Upper lobe of left lung (tissue), 6 donors: ENCODE results near the gene RBMX2. TPM values are rescaled to one million over a fixed set of nuclear protein-coding genes. Genes with fewer than 3 reads are reported as not detected.

Experiments used
- ATAC-seq, 2 donors: fragments of 200-7000 bp; cut with Tn5 transposase; one replicate each; pipeline ENCODE4 v1.9.1; 2022; ENCODE audit warnings: mild to moderate bottlenecking in 2 of 2, moderate library complexity in 2 of 2; ENCODE audit not compliant: low FRiP score in 2 of 2
- DNase-seq, 2 donors: peaks; one replicate each; pipeline ENCODE4 v3.0.0-alpha.2; 2019 to 2020
- H3K27ac ChIP-seq, 4 donors: fragments of 200-600 bp; sonication (generic); one replicate each; pipeline ENCODE4 v1.5.1; 2016 to 2019
- H3K27me3 ChIP-seq, 4 donors: fragments of 200-600 bp; sonication (generic); one replicate each; pipeline ENCODE4 v1.5.1; 2017 to 2019
- H3K36me3 ChIP-seq, 4 donors: fragments of 200-600 bp; sonication (generic); one replicate each; pipeline ENCODE4 v1.5.1; 2016 to 2019
- H3K4me1 ChIP-seq, 4 donors: fragments of 200-600 bp; sonication (generic); one replicate each; pipeline ENCODE4 v1.5.1; 2018 to 2019
- H3K4me3 ChIP-seq, 4 donors: fragments of 200-600 bp; sonication (generic); one replicate each; pipeline ENCODE4 v1.5.1; 2017 to 2019; ENCODE audit warnings: mild to moderate bottlenecking in 2 of 4, moderate library complexity in 1 of 4
- H3K9me3 ChIP-seq, 4 donors: fragments of 200-600 bp; sonication (generic); one replicate each; pipeline ENCODE4 v1.5.1; 2018 to 2019
- EP300 ChIP-seq, 4 donors: sonication (generic); formaldehyde crosslinking; IDR thresholded peaks; one replicate each; pipeline ENCODE4 v1.5.1; 2017; ENCODE audit warnings: antibody characterized with exemption in 4 of 4, control low read depth in 2 of 4
- POLR2A ChIP-seq, 4 donors: fragments of 450-650 bp; IDR thresholded peaks; one replicate each; pipeline ENCODE4 v1.5.1; 2016 to 2017; ENCODE audit warnings: antibody characterized with exemption in 4 of 4, mild to moderate bottlenecking in 2 of 4
- POLR2AphosphoS5 ChIP-seq, 2 donors: sonication (generic); formaldehyde crosslinking; IDR thresholded peaks; one replicate each; pipeline ENCODE4 v1.5.1; 2017; ENCODE audit warnings: antibody characterized with exemption in 2 of 2
- WGBS, 2 donors: methylation state at CpG; one replicate each; pipeline ENCODE4 v1.1.5; 2017 to 2018; 5-methylcytosine and 5-hydroxymethylcytosine counted together
- total RNA-seq, 6 donors: library from RNA; depleted of rRNA in 4 of 6; stranded (reverse); fragments of >200 nt in 4 of 6; gene quantifications; one replicate each; pipeline versions ENCODE4 v1.1.0 to v1.2.1, GENCODE V29; 2016 to 2021
- TF ChIP-seq, protein P1 (sequence below), 6 experiments: fragments of 450-650 bp in 4 of 6; fragments of 200-600 bp in 2 of 6; sonication (generic) in 2 of 6; IDR thresholded peaks; one replicate each; pipeline ENCODE4 v1.5.1; 2016 to 2019; ENCODE audit warnings: antibody characterized with exemption in 6 of 6
- donor health status: DM: no; HTN: no; CAD: no; lungs with moderate emphysema.
- donor health status: DM: no; HTN: yes; CAD: no; lungs with severe emphysema.

Gene RBMX2
- total RNA-seq, 6 donors from 2014 or later = 6.0 to 21.0 (median 13.9) TPM

DNA sequence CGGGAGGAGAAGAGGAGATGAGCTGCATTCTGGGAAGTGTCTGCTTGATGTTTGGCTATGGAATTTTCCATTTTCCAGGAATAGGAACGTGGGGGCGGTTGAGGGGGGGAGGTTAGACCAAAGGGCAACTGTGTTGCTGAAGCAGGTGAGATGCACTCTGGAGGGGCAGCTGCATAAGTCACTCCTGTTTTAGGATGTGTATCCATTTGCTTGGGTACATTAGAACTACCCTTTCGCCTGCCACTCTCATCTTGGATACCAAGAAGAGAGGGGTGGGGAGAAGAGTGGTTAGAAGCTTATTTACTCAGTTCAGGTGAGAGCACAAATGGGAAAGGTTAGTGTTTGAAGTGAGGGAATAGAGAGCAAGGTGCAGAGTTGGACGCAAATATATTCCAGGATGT lies 15.4 kb upstream of the RBMX2 start:
- ATAC-seq (no peak), DNase-seq (no peak)
- WGBS, 2 donors = 64 to 76% methylated on average over 5 of the region's 5 CpGs
- Histone ChIP-seq H3K36me3 (no peaks in the 10 kb centered on the region), H3K4me3 (no peak overlapping the region), H3K9me3 (no peaks in the 10 kb centered on the region), H3K4me1 (no peaks in the 10 kb centered on the region), H3K27me3 (no peaks in the 10 kb centered on the region), H3K27ac (no peak overlapping the region)
- TF ChIP-seq POLR2A (IDR thresholded peaks at IDR 0.05) (no peak), EP300 (IDR thresholded peaks at IDR 0.05) (no peak), POLR2AphosphoS5 (IDR thresholded peaks at IDR 0.05) (no peak)
- TF ChIP-seq, protein P1, sequence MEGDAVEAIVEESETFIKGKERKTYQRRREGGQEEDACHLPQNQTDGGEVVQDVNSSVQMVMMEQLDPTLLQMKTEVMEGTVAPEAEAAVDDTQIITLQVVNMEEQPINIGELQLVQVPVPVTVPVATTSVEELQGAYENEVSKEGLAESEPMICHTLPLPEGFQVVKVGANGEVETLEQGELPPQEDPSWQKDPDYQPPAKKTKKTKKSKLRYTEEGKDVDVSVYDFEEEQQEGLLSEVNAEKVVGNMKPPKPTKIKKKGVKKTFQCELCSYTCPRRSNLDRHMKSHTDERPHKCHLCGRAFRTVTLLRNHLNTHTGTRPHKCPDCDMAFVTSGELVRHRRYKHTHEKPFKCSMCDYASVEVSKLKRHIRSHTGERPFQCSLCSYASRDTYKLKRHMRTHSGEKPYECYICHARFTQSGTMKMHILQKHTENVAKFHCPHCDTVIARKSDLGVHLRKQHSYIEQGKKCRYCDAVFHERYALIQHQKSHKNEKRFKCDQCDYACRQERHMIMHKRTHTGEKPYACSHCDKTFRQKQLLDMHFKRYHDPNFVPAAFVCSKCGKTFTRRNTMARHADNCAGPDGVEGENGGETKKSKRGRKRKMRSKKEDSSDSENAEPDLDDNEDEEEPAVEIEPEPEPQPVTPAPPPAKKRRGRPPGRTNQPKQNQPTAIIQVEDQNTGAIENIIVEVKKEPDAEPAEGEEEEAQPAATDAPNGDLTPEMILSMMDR (IDR thresholded peaks at IDR 0.05) = no peak

DNA sequence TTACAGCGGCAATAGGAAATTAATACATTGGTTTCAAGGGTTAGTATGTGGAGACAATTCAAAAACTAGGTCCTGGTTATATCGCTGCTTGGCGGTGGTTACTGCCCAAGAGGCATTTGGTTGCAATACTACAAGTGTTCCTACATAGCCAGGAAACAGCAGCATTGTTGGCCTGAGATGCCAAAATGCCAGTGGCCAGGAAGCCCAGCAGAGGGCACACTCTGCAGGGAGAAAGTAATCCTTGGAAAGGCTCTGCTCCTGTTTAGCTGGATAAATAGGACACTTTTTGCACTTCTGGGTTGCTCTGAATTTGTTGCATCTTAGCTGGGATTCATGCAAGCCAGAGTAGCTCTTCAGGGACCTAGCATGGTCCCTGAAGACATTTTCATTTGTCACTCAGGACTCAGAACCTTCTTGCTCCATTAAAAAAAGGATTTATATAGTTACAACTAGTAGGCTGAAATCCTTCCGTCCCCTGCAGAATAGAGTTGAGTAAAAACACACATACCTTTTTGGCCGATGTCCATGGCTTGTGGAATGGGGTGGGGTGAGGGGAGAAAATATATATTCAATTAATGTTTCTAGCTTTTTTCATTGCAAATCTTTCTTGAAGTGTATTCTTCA lies 8.2 kb upstream of the RBMX2 start:
- WGBS, 2 donors = 44 to 82% methylated on average over 2 to 5 of the region's 5 CpGs
- TF ChIP-seq POLR2AphosphoS5 (IDR thresholded peaks at IDR 0.05) (no peak), POLR2A (IDR thresholded peaks at IDR 0.05) (no peak), EP300 (IDR thresholded peaks at IDR 0.05) (no peak)
- TF ChIP-seq, protein P1 (IDR thresholded peaks at IDR 0.05) = peak in 4 of 6 experiments; percentile 18 to 41 (median 30)
- no peaks in the 10 kb centered on the region for H3K9me3 ChIP-seq
- no peaks in the 10 kb centered on the region for H3K4me1 ChIP-seq
- H3K27ac ChIP-seq = no peak overlapping the region
- no peak overlapping the region for H3K4me3 ChIP-seq
- DNase-seq = no peak
- H3K36me3 ChIP-seq = no peaks in the 10 kb centered on the region
- H3K27me3 ChIP-seq = no peaks in the 10 kb centered on the region
- ATAC-seq = no peak

DNA sequence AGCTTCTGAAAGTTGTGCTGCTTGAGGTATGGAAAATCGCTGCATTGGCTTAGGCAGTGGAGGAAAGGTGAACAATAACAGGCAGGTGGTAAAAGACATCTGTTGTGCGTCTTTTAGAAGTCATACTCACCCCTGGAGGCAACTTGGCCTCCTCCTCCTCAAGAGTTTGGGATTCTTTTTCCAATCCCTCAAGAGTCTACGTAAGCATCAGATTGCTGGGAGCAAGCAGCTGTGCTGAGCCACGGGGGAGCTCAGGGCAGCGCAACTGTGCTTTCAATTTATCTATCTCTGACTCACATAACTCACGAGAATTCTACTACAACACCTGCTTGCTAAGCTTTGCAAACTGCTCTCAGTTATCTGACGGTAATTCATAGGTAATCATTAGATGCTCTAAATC lies 6.4 kb upstream of the RBMX2 start:
- H3K4me3 ChIP-seq = no peak overlapping the region
- TF ChIP-seq POLR2AphosphoS5 (IDR thresholded peaks at IDR 0.05) (no peak), POLR2A (IDR thresholded peaks at IDR 0.05) (no peak), EP300 (IDR thresholded peaks at IDR 0.05) (no peak)
- TF ChIP-seq, protein P1 (IDR thresholded peaks at IDR 0.05) = no peak
- H3K36me3 ChIP-seq = no peaks in the 10 kb centered on the region
- no peak overlapping the region for H3K27ac ChIP-seq
- no peaks in the 10 kb centered on the region for H3K4me1 ChIP-seq
- DNase-seq (no peak), ATAC-seq (no peak)
- no peaks in the 10 kb centered on the region for H3K9me3 ChIP-seq
- 59 to 74% methylated on average over 6 to 7 of the region's 7 CpGs for WGBS, 2 donors
- no peaks in the 10 kb centered on the region for H3K27me3 ChIP-seq

DNA sequence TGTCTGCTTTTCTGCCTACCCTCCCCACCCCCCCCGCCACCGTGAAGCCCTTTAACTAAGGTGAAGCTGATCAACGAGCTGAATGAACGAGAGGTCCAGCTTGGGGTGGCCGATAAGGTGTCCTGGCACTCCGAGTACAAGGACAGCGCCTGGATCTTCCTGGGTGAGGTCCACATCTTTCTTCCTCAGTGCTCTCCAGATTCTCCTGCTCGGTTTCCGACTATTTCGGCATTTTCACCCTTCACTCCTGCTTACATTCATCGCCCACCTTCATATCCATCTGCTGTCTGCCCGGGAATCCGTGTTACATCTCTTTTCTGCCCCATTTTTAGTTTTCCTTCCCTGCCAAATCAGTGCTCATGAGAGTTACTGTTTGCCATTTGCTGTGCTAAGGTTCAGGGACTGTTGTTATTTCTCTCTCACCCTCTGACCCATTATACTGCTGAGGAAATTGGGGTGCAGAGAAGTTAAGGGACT lies 459 bp downstream of the RBMX2 start:
- H3K4me3 ChIP-seq = peak overlapping the region; percentile 1 to 72 (median 59)
- H3K4me1 ChIP-seq = peaks cover 0 to 20% (median 0%) of the 10 kb centered on the region in 4 donors
- H3K27me3 ChIP-seq = no peaks in the 10 kb centered on the region
- 0 to 35% methylated on average over 4 to 11 of the region's 13 CpGs for WGBS, 2 donors
- H3K9me3 ChIP-seq = no peaks in the 10 kb centered on the region
- H3K27ac ChIP-seq = peak overlapping the region; percentile 69 to 84 (median 80)
- peaks cover 0 to 15% (median 0%) of the 10 kb centered on the region in 4 donors for H3K36me3 ChIP-seq
- ATAC-seq (no peak), DNase-seq (no peak)
- TF ChIP-seq EP300 (IDR thresholded peaks at IDR 0.05) = no peak
- TF ChIP-seq POLR2A (IDR thresholded peaks at IDR 0.05) = no peak
- no peak for TF ChIP-seq POLR2AphosphoS5 (IDR thresholded peaks at IDR 0.05)
- TF ChIP-seq, protein P1 (IDR thresholded peaks at IDR 0.05) = no peak

DNA sequence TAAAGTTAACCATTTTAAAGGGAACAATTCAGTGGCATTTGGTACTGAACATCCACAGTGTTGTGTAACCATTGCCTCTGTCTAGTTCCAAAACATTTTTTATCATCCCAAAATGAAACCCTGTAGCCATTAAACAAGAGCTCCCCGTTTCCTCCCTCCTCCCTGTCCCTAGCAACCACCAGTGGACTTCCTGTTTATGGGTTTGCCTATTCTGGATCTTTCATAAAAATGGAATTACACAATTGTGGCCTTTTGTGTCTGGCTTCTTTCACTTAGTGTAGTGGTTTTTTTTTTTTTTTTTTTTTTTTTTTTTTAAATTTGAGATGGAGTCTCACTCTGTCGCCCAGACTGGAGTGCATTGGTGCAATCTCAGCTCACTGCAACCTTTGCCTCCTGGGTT lies 11.6 kb downstream of the RBMX2 start:
- DNase-seq = no peak
- Histone ChIP-seq H3K4me3 (no peak overlapping the region), H3K4me1 (no peaks in the 10 kb centered on the region), H3K27ac (no peak overlapping the region), H3K9me3 (no peaks in the 10 kb centered on the region), H3K27me3 (no peaks in the 10 kb centered on the region), H3K36me3 (peaks cover 0 to 34% (median 7%) of the 10 kb centered on the region in 4 donors)
- no peak for TF ChIP-seq POLR2A (IDR thresholded peaks at IDR 0.05)
- no peak for TF ChIP-seq POLR2AphosphoS5 (IDR thresholded peaks at IDR 0.05)
- TF ChIP-seq EP300 (IDR thresholded peaks at IDR 0.05) = no peak
- TF ChIP-seq, protein P1 (IDR thresholded peaks at IDR 0.05) = no peak
- 50 to 72% methylated on average over 1 to 2 of the region's 2 CpGs for WGBS, 2 donors
- ATAC-seq = peak in 1 of 2 donors; percentile 35
